PC-9 (cell line): ENCODE data around the gene MSH3.

Experiments used
- CTCF ChIP-seq: fragments of 200-600 bp; sonication (generic); conservative IDR thresholded peaks from 2 replicates; pipeline ENCODE4 v1.6.1; 2017; ENCODE audit warnings: mixed run types, antibody characterized with exemption, mild to moderate bottlenecking, moderate library complexity
- EZH2 ChIP-seq: fragments of 200-600 bp; sonication (generic); IDR thresholded peaks from 2 replicates; pipeline ENCODE4 v1.8.0; 2017; ENCODE audit warnings: antibody characterized with exemption, low read depth

DNA sequence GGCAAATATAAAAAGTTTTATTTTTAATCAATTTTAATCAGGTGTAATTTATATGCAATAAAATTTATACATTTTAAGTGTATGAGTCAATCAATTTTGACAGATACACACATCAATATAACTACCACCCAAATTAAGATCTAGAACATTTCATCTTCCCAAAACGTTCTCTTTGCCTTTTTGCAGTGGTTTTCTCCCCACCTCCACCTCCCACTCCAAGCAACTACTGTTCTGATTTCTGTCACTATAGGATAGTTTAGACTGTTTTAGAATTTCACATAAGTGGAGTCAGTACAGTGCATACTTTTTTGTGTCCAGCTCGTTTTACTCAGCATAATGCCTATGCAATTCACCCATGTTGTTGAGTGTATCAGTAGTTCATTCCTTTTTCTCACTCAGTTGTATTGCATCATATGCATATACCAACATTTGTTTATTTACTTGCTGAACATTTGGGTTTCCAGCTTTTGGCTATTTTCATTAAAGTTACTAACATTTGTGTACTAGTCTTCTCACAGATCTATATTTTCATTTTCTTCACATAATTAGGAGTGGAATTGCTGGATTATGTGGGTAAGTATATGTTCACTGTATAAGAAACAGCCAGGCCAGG lies 52.5 kb downstream of the MSH3 start:
- TF ChIP-seq CTCF: no peak
- no peak for TF ChIP-seq EZH2
